Panc1 (cell line): ENCODE data around the gene LRRC45. TPM values are rescaled to one million over a fixed set of nuclear protein-coding genes. Genes with fewer than 3 reads are reported as not detected.

Experiments
- ATAC-seq: fragments of 200-7000 bp; cut with Tn5 transposase; 2 replicates; pipeline ENCODE4 v1.9.1; 2020; ENCODE audit warnings: mild to moderate bottlenecking, moderate library complexity
- BruUV-seq: library from RNA; stranded (reverse); fragments of 400-500 nt; replicated peaks from 2 replicates; lab custom pipeline; 2021; lab: Mats Ljungman, UMichigan
- CTCF ChIA-PET: fragments of 300-600 bp; sonication (Branson Sonifier 250); formaldehyde crosslinking; loops from one replicate; lab custom pipeline; 2022; ENCODE audit warnings: antibody characterized with exemption; lab: Charles Lee
- POLR2A ChIA-PET: fragments of 300-600 bp; sonication (Branson Sonifier 250); formaldehyde crosslinking; loops from one replicate; lab custom pipeline; 2022; ENCODE audit warnings: antibody characterized with exemption; lab: Charles Lee
- DNase-seq: peaks from one replicate; pipeline ENCODE4 v3.0.0-alpha.2; 2010; ENCODE audit warnings: low read depth, low spot score
- H3K27ac ChIP-seq: 2 replicates; pipeline ENCODE4 v1.5.1; 2011; ENCODE audit warnings: mild to moderate bottlenecking, low read length, inconsistent platforms
- H3K27me3 ChIP-seq: fragments of 200-500 bp; sonication (Bioruptor generic); 2 replicates; pipeline ENCODE4 v1.6.0; 2014; ENCODE audit warnings: low read length, inconsistent platforms; ENCODE audit not compliant: control insufficient read depth, insufficient read depth
- H3K36me3 ChIP-seq: fragments of 200-500 bp; sonication (Bioruptor generic); 2 replicates; pipeline ENCODE4 v1.5.1; 2014; ENCODE audit warnings: inconsistent platforms, mild to moderate bottlenecking, low read length, moderate library complexity; ENCODE audit not compliant: control insufficient read depth, insufficient read depth
- H3K4me1 ChIP-seq: 2 replicates; pipeline ENCODE4 v1.5.1; 2011; ENCODE audit warnings: inconsistent platforms, mild to moderate bottlenecking, low read length, moderate library complexity; ENCODE audit not compliant: control insufficient read depth, insufficient read depth
- H3K4me3 ChIP-seq, 2 experiments: 2 replicates each; pipeline ENCODE4 v1.5.1; 2011 to 2012; ENCODE audit warnings: low read depth in 2 of 2, low read length in 2 of 2, mild to moderate bottlenecking in 2 of 2, inconsistent platforms in 1 of 2, moderate library complexity in 1 of 2
- H3K9me3 ChIP-seq: fragments of 200-500 bp; sonication (Bioruptor generic); 2 replicates; pipeline ENCODE4 v1.5.1; 2014; ENCODE audit warnings: low read depth, mild to moderate bottlenecking, inconsistent platforms, low read length, moderate library complexity; ENCODE audit not compliant: control insufficient read depth, insufficient read depth
- POLR2AphosphoS5 ChIP-seq: IDR thresholded peaks from 2 replicates; pipeline ENCODE4 v1.6.1; 2012; ENCODE audit warnings: mild to moderate bottlenecking, low read depth, low read length, moderate library complexity
- SIN3A ChIP-seq: IDR thresholded peaks from 2 replicates; pipeline ENCODE4 v1.6.1; 2012; ENCODE audit warnings: low read depth, mild to moderate bottlenecking, low read length, moderate library complexity, borderline replicate concordance; ENCODE audit not compliant: insufficient read depth
- TCF7L2 ChIP-seq: IDR thresholded peaks from 2 replicates; pipeline ENCODE4 v1.6.1; 2011; ENCODE audit warnings: mild to moderate bottlenecking, low read depth, low read length, inconsistent platforms
- in situ Hi-C: cut with HindIII; loops from 2 replicates; pipeline ENCODE4 v1.10.0; 2016; ENCODE audit warnings: low sequenced_read_pairs, low pct_unique_long_range_greater_than_20kb
- intact Hi-C: fragments of 100-400 bp; cut with micrococcal nuclease; formaldehyde crosslinking; loops from one replicate; pipeline ENCODE4 v1.10.0; 2022; ENCODE audit not compliant: unreplicated experiment
- total RNA-seq: library from RNA; stranded (reverse); gene quantifications from one replicate; pipeline ENCODE4 v1.2.1, GENCODE V29; 2021; ENCODE audit not compliant: unreplicated experiment
- TF ChIP-seq, protein P1 (sequence below), 2 experiments: IDR thresholded peaks; 2 replicates each; pipeline ENCODE4 v1.6.1; 2011 to 2012; ENCODE audit warnings: low read depth in 2 of 2, control low read depth in 1 of 2, low read length in 1 of 2, mild to moderate bottlenecking in 1 of 2, moderate library complexity in 1 of 2; ENCODE audit not compliant: insufficient read depth in 1 of 2
- TF ChIP-seq, protein P2 (sequence below): fragments of 450-650 bp; IDR thresholded peaks from 2 replicates; pipeline ENCODE4 v1.5.1; 2017; ENCODE audit warnings: mild to moderate bottlenecking

Gene LRRC45
- total RNA-seq, 1 experiment from 2014 or later = 29.9 TPM

DNA sequence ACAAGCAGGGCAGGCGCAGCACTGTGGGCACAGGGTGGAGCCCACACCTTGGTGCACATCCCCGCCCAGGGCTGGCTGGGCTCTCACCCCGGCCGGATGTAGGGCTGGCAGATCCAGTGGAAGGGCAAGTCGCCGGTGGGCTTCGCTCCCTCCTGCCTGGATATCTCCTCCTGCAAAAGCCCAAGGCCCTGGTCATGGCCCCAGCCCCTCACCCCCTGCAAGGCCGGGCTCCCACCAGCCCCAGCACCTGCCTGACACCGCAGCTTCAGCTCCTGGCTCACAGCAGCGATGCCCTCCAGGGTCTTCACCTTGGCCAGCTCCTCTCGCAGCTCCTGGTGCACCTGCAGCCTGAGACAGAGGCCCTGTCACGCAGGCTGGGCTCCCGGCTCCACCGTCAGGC lies 37.5 kb downstream of the LRRC45 start:
- ChIA-PET POLR2A (no interaction called here), CTCF (no interaction called here)
- in situ Hi-C loops (no loop called here), intact Hi-C loops (no loop called here)
- Histone ChIP-seq H3K4me1 (peaks cover 25% of the 10 kb centered on the region), H3K36me3 (peaks cover 3% of the 10 kb centered on the region; the same call in 1 of the 2 replicates), H3K9me3 (no peaks in the 10 kb centered on the region), H3K4me3 (no peak overlapping the region), H3K27ac (no peak overlapping the region), H3K27me3 (no peaks in the 10 kb centered on the region)
- BruUV-seq = no TSS peak
- TF ChIP-seq, protein P1, sequence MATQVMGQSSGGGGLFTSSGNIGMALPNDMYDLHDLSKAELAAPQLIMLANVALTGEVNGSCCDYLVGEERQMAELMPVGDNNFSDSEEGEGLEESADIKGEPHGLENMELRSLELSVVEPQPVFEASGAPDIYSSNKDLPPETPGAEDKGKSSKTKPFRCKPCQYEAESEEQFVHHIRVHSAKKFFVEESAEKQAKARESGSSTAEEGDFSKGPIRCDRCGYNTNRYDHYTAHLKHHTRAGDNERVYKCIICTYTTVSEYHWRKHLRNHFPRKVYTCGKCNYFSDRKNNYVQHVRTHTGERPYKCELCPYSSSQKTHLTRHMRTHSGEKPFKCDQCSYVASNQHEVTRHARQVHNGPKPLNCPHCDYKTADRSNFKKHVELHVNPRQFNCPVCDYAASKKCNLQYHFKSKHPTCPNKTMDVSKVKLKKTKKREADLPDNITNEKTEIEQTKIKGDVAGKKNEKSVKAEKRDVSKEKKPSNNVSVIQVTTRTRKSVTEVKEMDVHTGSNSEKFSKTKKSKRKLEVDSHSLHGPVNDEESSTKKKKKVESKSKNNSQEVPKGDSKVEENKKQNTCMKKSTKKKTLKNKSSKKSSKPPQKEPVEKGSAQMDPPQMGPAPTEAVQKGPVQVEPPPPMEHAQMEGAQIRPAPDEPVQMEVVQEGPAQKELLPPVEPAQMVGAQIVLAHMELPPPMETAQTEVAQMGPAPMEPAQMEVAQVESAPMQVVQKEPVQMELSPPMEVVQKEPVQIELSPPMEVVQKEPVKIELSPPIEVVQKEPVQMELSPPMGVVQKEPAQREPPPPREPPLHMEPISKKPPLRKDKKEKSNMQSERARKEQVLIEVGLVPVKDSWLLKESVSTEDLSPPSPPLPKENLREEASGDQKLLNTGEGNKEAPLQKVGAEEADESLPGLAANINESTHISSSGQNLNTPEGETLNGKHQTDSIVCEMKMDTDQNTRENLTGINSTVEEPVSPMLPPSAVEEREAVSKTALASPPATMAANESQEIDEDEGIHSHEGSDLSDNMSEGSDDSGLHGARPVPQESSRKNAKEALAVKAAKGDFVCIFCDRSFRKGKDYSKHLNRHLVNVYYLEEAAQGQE (IDR thresholded peaks at IDR 0.05; ENCODE audit: insufficient read depth in 1 of 2, low read depth in 2 of 2, low read length in 1 of 2) = no peak
- TF ChIP-seq TCF7L2 (no peak), POLR2AphosphoS5 (no peak), SIN3A (no peak)
- TF ChIP-seq, protein P2, sequence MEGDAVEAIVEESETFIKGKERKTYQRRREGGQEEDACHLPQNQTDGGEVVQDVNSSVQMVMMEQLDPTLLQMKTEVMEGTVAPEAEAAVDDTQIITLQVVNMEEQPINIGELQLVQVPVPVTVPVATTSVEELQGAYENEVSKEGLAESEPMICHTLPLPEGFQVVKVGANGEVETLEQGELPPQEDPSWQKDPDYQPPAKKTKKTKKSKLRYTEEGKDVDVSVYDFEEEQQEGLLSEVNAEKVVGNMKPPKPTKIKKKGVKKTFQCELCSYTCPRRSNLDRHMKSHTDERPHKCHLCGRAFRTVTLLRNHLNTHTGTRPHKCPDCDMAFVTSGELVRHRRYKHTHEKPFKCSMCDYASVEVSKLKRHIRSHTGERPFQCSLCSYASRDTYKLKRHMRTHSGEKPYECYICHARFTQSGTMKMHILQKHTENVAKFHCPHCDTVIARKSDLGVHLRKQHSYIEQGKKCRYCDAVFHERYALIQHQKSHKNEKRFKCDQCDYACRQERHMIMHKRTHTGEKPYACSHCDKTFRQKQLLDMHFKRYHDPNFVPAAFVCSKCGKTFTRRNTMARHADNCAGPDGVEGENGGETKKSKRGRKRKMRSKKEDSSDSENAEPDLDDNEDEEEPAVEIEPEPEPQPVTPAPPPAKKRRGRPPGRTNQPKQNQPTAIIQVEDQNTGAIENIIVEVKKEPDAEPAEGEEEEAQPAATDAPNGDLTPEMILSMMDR = no peak
- no peak for ATAC-seq
- no peak for DNase-seq

DNA sequence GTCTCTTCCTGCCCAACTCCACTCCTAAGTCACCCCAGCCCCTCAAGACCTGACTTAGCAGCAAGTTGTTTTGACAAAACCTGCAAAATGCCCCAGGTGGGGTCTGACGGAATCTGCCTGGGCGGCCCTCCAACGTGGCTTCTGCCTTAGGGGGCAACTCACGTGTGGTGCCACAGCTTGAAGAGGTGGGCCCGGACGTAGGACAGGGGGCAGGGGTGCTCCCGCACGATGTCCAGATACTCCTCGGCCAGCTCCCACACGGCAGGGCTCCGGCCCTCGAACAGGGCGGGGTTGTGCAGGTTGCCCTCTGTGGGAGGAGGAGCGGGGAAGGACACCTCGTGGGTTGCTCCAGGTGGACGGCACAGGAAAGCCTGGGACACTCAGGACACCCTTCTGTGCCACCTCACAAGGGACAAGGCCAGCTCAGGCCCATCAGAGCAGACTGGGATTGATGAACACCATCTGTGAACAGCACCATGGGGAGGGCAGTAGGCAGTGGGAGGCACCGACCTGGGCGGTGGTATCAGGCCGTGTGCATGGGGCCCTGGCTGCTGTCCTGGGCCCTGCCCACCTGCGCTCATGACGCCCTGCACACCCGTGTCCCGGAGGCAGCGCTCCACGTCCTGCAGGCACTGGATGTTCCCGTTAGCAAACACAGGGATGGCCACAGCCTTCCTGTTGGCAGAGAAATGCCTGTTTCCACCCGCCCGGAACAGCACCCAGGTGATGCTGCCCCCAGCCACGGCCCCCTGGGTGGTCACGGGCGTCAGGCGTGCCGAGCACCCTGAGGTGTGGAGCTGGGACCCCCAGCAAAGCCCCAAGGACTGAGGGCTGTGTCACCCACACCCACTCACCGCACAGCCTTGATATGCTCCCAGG lies 38.2 kb downstream of the LRRC45 start:
- H3K4me1 ChIP-seq = peaks cover 28% of the 10 kb centered on the region
- no peak for ATAC-seq
- no peaks in the 10 kb centered on the region for H3K27me3 ChIP-seq
- no peaks in the 10 kb centered on the region for H3K9me3 ChIP-seq
- in situ Hi-C loops = no loop called here
- peaks cover 3% of the 10 kb centered on the region; the same call in 1 of the 2 replicates for H3K36me3 ChIP-seq
- BruUV-seq = no TSS peak
- no peak overlapping the region for H3K4me3 ChIP-seq
- intact Hi-C loops = no loop called here
- TF ChIP-seq, protein P1 (IDR thresholded peaks at IDR 0.05; ENCODE audit: insufficient read depth in 1 of 2, low read depth in 2 of 2, low read length in 1 of 2) = no peak
- TF ChIP-seq TCF7L2 (no peak), POLR2AphosphoS5 (no peak), SIN3A (no peak)
- TF ChIP-seq, protein P2 = no peak
- ChIA-PET POLR2A (no interaction called here), CTCF (no interaction called here)
- H3K27ac ChIP-seq = no peak overlapping the region
- no peak for DNase-seq
